ENCODE results near the gene TTC36. TPM values are rescaled to one million over a fixed set of nuclear protein-coding genes. Genes with fewer than 3 reads are reported as not detected.

TTC36 gene, protein sequence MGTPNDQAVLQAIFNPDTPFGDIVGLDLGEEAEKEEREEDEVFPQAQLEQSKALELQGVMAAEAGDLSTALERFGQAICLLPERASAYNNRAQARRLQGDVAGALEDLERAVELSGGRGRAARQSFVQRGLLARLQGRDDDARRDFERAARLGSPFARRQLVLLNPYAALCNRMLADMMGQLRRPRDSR
- total RNA-seq, result 0.34 and 0.76 TPM in 2 replicates

DNA sequence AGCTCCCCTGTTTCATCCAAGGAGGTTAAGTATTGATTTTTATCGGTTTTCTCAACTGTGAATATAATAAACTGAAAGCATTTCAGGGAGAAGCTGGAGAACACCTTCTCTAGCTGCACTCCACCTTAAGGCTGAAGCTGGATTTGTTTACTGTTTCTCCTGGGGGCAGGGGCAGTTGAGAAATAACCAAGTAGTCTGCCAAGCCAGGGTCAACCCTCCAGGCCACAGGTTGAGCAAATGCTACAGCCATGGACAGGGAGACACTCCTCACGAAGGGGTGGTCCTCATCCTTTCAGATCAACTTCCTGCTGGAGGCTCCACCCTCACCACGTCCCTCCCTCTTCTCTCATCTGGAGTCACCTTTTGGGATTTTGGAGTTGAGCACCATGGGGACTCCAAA lies at the start of gene TTC36:
Gene TTC36 (plus strand): TSS at position 366 of the 400 bp plus-strand sequence. CDS start 21 bp downstream, at position 387.

DNA sequence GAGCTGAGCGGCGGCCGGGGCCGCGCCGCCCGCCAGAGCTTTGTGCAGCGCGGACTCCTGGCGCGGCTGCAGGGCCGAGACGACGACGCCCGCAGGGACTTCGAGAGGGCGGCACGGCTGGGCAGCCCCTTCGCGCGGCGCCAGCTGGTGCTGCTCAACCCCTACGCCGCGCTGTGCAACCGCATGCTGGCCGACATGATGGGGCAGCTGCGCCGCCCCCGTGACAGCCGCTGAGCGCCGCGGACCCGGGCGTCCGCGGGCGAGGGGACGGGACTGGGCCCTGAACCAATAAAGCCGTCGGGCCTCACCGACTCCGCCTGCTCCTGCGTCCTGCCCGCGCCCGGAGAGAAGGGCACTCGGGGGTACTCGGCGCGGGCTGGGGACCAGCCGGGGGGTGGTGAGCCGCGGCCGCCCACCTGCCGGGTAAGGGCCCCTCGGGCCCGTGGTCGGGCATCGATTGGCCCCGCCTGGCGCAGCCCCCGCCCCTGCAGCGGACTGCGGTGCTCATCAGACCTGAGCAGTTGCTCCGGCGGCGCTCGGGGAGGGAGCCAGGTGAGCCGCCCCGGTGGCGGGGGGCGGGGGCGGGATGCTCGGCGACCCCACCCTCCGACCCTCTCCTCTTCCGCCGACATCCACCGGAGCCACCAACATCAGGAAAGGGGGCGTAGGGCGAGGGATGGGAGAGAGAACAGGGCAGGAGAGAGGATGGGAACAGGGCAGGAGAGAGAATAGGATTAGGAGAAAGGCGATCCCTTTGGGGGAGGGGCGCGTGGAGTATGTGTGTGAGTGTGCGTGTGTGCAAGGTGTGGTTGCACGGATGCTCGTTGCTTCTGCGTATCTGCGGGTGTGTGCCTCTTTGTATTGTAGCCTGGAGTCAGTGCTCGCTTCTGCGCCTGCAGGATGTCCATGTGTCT lies 3.7 kb downstream of the TTC36 start, which contains the start of gene TMEM25:
Gene TMEM25 (plus strand): TSS at position 510 of the 914 bp plus-strand sequence. CDS start 610 bp downstream, outside the sequence.

DNA sequence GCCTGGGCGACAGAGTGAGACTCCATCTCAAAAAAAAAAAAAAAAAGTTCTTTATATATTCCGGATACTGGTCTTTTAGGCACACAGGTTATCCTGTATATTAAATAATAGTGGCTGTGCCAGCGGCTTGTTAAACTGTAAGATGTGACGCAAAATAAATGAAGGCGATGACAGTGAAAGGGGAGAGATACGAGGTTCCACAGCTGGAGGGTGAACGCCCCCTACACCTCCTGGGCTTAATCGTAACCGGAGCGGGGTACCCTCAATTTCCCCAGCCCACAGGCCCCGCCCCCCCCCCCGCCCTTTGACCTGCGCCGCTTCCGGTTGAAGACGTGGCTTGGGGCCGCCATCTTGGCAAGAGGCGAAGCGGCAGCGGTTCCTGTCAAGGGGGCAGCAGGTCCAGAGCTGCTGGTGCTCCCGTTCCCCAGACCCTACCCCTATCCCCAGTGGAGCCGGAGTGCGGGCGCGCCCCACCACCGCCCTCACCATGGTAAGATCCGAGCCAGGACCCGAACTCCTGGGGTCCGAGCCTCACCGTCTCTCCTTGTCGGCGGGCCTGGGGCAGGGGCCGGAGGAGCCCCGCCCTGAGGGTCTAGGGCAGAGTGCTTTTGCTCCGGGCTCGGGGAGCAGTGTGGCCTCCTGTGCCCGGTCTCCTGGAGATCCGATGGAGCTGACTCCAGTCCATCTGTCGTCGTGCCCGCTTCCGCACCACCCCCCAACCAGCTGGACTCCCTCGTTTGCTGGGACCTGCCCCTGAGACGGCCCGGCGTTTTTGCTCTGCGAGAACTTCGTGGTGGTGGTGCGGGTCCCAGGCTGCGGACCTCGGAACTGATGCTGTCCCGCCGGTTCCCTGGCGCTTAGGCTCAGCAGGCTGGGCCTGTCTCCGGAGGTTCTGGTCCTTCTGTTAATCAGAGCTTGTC lies 45.0 kb downstream of the TTC36 start, which contains the start of gene ARCN1:
Gene ARCN1 (plus strand): TSS at position 349 of the 920 bp plus-strand sequence. CDS start 139 bp downstream, at position 488.

Other genes starting within 250 kb of the TTC36 start
- gene CD3E, start 222.7 kb upstream of the TTC36 start, total RNA-seq, result not detected in 2 replicates
- gene CD3D, start 184.8 kb upstream of the TTC36 start, total RNA-seq, result not detected in 2 replicates
- gene CD3G, start 183.1 kb upstream of the TTC36 start, total RNA-seq, result not detected in 2 replicates
- 22.2 and 27.6 TPM in 2 replicates for gene UBE4A, start 167.9 kb upstream of the TTC36 start, total RNA-seq
- gene ATP5MG, start 125.9 kb upstream of the TTC36 start, total RNA-seq, result 90.3 and 117 TPM in 2 replicates
- 17.4 and 19.9 TPM in 2 replicates for gene KMT2A, start 91.0 kb upstream of the TTC36 start, total RNA-seq
- gene TMEM25, start 3.7 kb downstream of the TTC36 start, total RNA-seq, result 11.1 and 11.7 TPM in 2 replicates
- 12.8 and 17.3 TPM in 2 replicates for gene IFT46, start 38.5 kb downstream of the TTC36 start, total RNA-seq
- gene ARCN1, start 44.9 kb downstream of the TTC36 start, total RNA-seq, result 68.3 and 74.1 TPM in 2 replicates
- 14.0 and 22.4 TPM in 2 replicates for gene PHLDB1, start 80.1 kb downstream of the TTC36 start, total RNA-seq
- not detected in 2 replicates for gene TREH, start 152.2 kb downstream of the TTC36 start, total RNA-seq

Measured in dermis lymphatic vessel endothelial cell (primary cell).